ENCODE measurements around the gene ROBO1.
"Not testable (repeated sequence)": the region's sequence is repeated elsewhere in the genome, so short reads cannot be mapped to it uniquely, and the experiment has no call there.

The ROBO1 gene

GRCh38 chr3:78895528-78895927, 872.3 kb downstream of the ROBO1 start:
- no peak for DNase-seq

- DNase-seq, result no peak
These were observed 873.0 kb downstream of the ROBO1 start for GRCh38 chr3:78894787-78895186.

- DNase-seq, result no peak
These were observed 874.6 kb downstream of the ROBO1 start for GRCh38 chr3:78893161-78893560.

- no peak for DNase-seq
These were observed 878.5 kb downstream of the ROBO1 start for GRCh38 chr3:78889348-78889747.

GRCh38 chr3:78888635-78889034, 879.2 kb downstream of the ROBO1 start:
- DNase-seq, result no peak

GRCh38 chr3:78887547-78888011, 880.2 kb downstream of the ROBO1 start:
- DNase-seq, result no peak

- no peak for DNase-seq
These were observed 880.8 kb downstream of the ROBO1 start for GRCh38 chr3:78887029-78887428.

- not testable (repeated sequence) for DNase-seq
These were observed 883.2 kb downstream of the ROBO1 start for GRCh38 chr3:78884567-78884966.

GRCh38 chr3:78882251-78882650, 885.5 kb downstream of the ROBO1 start:
- no peak for DNase-seq

- DNase-seq, result no peak
These were observed 886.3 kb downstream of the ROBO1 start for GRCh38 chr3:78881501-78881900.

GRCh38 chr3:78880603-78881461, 887.0 kb downstream of the ROBO1 start:
- DNase-seq, result no peak

GRCh38 chr3:78879295-78879860, 888.4 kb downstream of the ROBO1 start:
- DNase-seq, result no peak

- DNase-seq, result no peak
These were observed 889.0 kb downstream of the ROBO1 start for GRCh38 chr3:78878789-78879188.

GRCh38 chr3:78878011-78878410, 889.8 kb downstream of the ROBO1 start:
- DNase-seq, result no peak

- DNase-seq, result no peak
These were observed 891.9 kb downstream of the ROBO1 start for GRCh38 chr3:78875851-78876250.

GRCh38 chr3:78875436-78875835, 892.4 kb downstream of the ROBO1 start:
- DNase-seq, result no peak

GRCh38 chr3:78873641-78874040, 894.2 kb downstream of the ROBO1 start:
- DNase-seq, result no peak

GRCh38 chr3:78872195-78872594, 895.6 kb downstream of the ROBO1 start:
- no peak for DNase-seq

- no peak for DNase-seq
These were observed 896.8 kb downstream of the ROBO1 start for GRCh38 chr3:78871048-78871447.

- DNase-seq, result no peak
These were observed 897.3 kb downstream of the ROBO1 start for GRCh38 chr3:78870484-78870883.

GRCh38 chr3:78868570-78868969, 899.2 kb downstream of the ROBO1 start:
- no peak for DNase-seq

- DNase-seq, result no peak
These were observed 900.1 kb downstream of the ROBO1 start for GRCh38 chr3:78867409-78868372.

Measured in AML-193 (cell line).